Hindlimb muscle (tissue), 1 donor: ENCODE results near the gene STK24. TPM values are rescaled to one million over a fixed set of nuclear protein-coding genes. Genes with fewer than 3 reads are reported as not detected.

Experiments
- DNase-seq: peaks from one replicate; pipeline ENCODE4 v3.0.0-alpha.2; 2013
- polyA plus RNA-seq: library from polyadenylated mRNA; unstranded; fragments of 120-200 nt; gene quantifications from one replicate; pipeline ENCODE4 v1.2.1, GENCODE V29; 2013; ENCODE audit not compliant: insufficient read length

Gene STK24
- polyA plus RNA-seq, 1 donor = 43.1 TPM

DNA sequence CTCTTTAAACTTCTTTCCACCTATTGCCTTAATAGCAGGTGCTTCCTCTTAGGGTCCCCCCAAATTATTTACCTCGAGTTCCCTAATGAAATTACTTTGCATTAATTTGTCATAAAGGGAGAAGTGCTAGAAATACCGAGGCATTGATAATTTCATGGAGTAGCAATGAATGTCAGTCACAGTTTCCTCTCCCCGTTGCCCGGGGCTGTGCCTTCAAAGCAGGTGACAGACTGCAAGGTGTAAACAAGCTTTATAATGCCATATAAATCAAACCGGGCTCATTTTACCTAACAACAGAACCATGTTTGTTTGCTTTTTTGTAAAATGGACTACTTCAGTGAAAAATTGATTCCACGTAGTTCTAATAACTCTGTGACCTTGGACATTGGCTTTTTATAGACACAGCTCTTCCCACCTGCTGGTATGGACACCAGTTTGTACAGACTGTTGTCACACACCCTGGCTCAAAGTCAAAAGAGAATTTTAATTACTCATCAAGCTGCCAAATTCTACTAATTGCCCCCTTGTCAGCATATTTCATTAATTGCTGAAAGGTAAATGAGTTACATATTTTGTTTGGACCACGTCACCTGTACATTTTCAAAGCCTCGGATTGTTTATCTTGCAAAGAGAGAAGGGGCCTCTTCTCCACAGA is 171.1 kb downstream of the STK24 start:
- DNase-seq = no peak

DNA sequence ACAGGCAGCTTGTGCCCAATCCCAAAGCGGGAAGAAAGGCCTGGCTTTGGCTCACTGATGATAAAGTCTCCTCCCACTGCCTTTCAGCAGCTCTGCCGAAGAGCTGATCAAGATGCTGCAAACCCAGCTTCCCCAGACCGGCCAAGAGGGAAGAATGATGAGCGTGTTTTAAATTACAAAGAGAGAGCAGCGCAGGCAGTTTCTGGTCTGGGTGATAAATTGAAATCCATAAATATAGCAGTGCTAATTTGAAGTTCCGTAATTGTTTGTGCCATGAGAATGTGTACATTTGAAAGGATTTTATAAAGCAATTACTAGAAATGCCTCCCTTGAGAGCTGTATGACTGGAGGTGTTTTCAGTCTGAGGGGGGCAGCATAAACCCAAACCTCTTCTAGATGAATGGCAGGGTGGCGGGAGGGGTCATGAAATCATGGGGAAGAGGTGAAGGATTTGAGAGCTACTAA is 171.8 kb downstream of the STK24 start:
- no peak for DNase-seq

DNA sequence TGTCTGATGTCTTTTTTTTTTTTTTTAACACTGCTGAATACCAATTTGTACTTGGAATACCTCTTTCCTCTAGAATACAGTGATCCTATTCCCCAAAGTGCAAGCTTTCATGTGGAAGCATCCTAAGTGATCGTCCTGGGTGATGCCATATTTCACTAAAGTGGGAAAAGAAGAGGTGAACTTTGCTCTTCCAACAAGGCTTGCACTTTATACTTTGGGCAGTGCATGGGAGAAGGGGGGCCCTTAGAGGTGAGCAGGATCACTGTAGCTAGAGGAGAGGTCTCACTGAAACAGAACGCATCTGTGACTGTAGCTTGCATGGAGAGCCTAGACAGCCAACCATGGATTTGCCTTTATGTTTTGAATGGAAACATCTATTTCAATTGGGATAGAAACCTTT is 173.8 kb downstream of the STK24 start:
- DNase-seq = no peak

DNA sequence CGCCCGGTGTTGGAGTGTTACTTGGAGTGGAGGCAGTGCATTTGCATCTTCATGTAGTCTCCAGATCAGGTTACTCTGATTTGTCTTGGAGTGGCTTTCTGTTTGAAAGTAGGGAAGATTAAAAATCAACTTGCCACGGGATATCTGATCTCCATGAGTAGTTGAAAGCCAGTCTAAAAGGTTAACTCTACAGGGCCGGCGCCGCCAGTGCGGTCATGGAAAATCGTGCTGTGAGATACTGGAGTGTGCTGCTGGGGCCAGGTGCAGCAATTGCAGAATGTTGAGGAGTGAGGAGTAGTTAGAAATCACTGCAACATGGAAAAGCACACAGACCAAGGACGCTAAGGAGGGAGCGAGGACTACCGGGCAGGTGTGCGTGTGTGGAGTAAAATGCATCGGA is 175.0 kb downstream of the STK24 start:
- DNase-seq = no peak

DNA sequence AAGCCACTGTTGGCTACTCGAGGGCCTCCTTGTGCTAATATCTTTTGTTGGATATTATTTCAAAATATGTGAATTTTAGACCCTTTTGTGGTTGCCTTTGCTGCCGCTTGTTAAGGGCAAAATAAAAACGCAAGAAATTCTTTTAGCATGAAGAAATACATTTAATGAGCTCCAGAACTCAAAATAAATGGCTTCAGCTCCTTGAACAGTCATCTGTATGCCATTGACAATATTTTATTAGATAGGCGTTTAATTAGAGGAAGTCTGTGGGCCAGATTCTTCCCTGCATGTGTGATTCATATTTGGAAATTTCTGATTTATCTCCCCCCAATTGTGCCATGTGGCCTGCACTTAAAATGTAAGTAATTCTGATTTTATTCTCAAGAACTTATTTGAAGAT is 177.2 kb downstream of the STK24 start:
- no peak for DNase-seq

DNA sequence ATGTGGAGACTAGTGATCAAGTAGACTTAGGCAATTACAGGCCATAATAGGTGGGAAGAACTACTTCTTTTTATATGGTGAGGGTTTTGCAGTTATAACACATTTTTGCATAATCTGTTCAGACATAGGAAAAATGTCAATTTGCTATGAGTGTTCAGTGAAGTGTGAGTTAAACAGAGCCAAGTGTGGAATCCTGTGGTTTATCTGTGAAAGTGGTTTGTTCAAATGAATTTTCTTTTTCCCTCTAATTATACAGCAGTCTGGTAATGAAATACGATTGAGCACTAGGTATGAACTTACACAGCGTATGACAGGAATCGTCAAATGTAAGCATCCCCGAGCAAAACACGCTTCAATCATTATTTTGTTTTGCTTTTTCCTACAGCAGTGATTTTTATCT is 178.3 kb downstream of the STK24 start:
- no peak for DNase-seq

DNA sequence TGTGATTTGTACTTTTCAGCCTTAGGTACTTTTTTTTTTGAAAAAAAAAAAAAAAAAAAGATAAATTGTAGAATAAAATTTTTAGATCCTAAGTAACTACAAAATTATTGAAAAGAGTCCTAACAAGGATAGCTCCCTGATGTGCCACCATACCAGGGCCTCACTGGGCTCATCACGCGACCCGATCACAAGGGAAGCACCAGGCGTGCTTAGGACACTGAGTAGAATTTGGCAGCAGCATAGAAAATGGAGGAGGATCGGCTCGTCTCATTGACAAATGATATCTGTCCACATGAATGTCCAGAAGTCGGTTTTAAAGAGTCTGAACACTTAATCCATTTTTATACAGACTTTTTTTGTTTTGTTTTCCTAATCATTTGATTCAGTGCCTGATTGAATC is 179.0 kb downstream of the STK24 start:
- no peak for DNase-seq

DNA sequence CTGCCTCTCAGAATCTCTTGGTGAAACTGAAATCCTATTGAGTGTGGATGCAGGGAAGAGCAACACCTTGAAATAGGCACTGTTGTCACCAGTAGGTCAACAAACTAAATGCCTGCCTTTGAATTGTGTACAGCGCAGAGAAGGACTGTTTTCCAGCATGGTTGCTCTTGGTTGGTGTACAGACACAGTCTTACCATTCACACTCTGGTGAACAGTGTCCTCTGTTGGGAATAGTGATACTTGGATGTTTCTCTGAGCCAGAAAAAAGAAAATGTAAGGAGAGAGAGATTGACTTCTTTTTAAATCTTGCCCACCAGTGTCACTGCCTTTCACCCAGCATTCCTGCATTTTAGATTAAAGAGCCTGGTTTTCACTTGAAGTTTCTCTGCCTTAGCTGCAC is 179.7 kb downstream of the STK24 start:
- no peak for DNase-seq

DNA sequence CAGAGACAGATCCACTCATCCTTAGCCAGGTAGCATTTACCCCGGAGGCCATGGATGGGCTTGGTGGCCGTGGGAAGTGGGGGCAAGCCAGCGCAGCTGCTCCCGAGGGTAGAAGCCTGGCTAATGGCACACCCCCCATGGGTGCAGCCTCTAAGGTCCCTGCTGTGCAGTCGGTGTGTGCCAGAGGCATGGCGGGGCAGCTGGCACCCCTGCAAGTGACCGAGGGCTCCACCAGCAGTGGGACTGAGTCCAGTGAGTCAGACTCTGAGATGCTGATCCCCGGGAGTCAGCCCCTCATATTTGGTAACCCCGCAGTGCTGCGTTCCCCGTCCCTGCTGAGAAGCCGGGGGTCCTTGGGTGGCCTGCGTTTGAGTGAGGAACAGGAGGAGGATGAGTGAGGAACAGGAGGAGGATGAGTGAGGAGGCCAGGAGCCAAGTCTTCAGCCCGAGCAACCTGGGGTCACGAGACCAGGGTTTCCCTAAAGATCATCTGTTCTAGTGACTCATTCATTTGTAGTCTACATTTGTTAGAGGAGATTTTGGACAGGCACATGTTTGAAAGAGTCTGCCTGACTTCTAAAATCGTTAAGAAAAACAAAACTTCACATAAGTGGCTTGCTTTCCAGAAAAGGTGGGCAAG is 180.7 kb downstream of the STK24 start:
- DNase-seq = no peak

Other genes with a start within 250 kb of the STK24 start
- gene SLC15A1, start 175.6 kb upstream of the STK24 start, polyA plus RNA-seq = not detected